Activated naive CD4-positive, alpha-beta T cell treated with anti-CD3 and anti-CD28 coated beads, Interleukin-2, amount 10 ng/mL, durations not matched to agents 7 days and 5 days (primary cell): ENCODE data around the gene HSF2BP.
A peak's percentile ranks its signal among the peaks of the same experiment; 100 is the strongest.
"Not testable (repeated sequence)": the region's sequence is repeated elsewhere in the genome, so short reads cannot be mapped to it uniquely, and the experiment has no call there.

ENCODE experiments used
- CTCF ChIA-PET: fragments of 350-600 bp; sonication (Branson Sonifier 250); formaldehyde crosslinking; loops from one replicate; lab custom pipeline; 2021; ENCODE audit warnings: antibody characterized with exemption; lab: Charles Lee
- DNase-seq: peaks from one replicate; pipeline ENCODE4 v3.0.0-alpha.2; 2020
- H3K27ac Mint-ChIP-seq: one replicate; pipeline ENCODE4 v1.8.0; 2021; ENCODE audit warnings: mild to moderate bottlenecking, moderate library complexity, mixed read lengths
- H3K27me3 Mint-ChIP-seq: one replicate; pipeline ENCODE4 v1.8.0; 2021; ENCODE audit warnings: mild to moderate bottlenecking, mixed read lengths
- H3K36me3 Mint-ChIP-seq: one replicate; pipeline ENCODE4 v1.8.0; 2021; ENCODE audit warnings: mixed read lengths
- H3K4me1 Mint-ChIP-seq: one replicate; pipeline ENCODE4 v1.8.0; 2021; ENCODE audit warnings: mixed read lengths
- H3K4me3 Mint-ChIP-seq: one replicate; pipeline ENCODE4 v1.8.0; 2021; ENCODE audit warnings: mild to moderate bottlenecking, moderate library complexity, mixed read lengths
- H3K9me3 Mint-ChIP-seq: one replicate; pipeline ENCODE4 v1.8.0; 2021; ENCODE audit warnings: mixed read lengths

Gene HSF2BP

GRCh38 chr21:43659136-43660000 lies at the start of gene HSF2BP, which contains the start of gene RRP1B:
TSS of gene HSF2BP (minus strand) at chr21:43659488. CDS start at chr21:43658096, 1,392 bp downstream.
TSS of gene RRP1B (plus strand) at chr21:43659560. CDS start at chr21:43659665, 105 bp downstream.
- CTCF ChIA-PET = interaction anchor here (1.4 kb wide), 1 partner anchor 14 kb away, joined by 3 read pairs; no protein-coding TSS in a partner anchor
- Mint-ChIP-seq H3K27ac (peak within 1 kb of the TSS; percentile 96), H3K27me3 (no peaks in the 10 kb centered on the region), H3K36me3 (peaks cover 28% of the 10 kb centered on the region), H3K4me3 (peak within 1 kb of the TSS; percentile 93), H3K4me1 (peaks cover 56% of the 10 kb centered on the region), H3K9me3 (no peaks in the 10 kb centered on the region)
- peak; percentile 84 for DNase-seq

- Mint-ChIP-seq H3K27me3 (peaks cover 55% of the 10 kb centered on the region), H3K4me3 (no peak overlapping the region), H3K36me3 (no peaks in the 10 kb centered on the region), H3K9me3 (no peaks in the 10 kb centered on the region), H3K4me1 (no peaks in the 10 kb centered on the region), H3K27ac (no peak overlapping the region)
- no peak for DNase-seq
- CTCF ChIA-PET = no interaction called here
These were observed 49.6 kb upstream of the HSF2BP start for GRCh38 chr21:43708745-43709381.

GRCh38 chr21:43707462-43707861 lies 48.2 kb upstream of the HSF2BP start:
- DNase-seq = no peak
- Mint-ChIP-seq H3K9me3 (no peaks in the 10 kb centered on the region), H3K4me3 (no peak overlapping the region), H3K36me3 (no peaks in the 10 kb centered on the region), H3K27me3 (peaks cover 52% of the 10 kb centered on the region), H3K27ac (no peak overlapping the region), H3K4me1 (peaks cover 5% of the 10 kb centered on the region)
- CTCF ChIA-PET = no interaction called here

DNA sequence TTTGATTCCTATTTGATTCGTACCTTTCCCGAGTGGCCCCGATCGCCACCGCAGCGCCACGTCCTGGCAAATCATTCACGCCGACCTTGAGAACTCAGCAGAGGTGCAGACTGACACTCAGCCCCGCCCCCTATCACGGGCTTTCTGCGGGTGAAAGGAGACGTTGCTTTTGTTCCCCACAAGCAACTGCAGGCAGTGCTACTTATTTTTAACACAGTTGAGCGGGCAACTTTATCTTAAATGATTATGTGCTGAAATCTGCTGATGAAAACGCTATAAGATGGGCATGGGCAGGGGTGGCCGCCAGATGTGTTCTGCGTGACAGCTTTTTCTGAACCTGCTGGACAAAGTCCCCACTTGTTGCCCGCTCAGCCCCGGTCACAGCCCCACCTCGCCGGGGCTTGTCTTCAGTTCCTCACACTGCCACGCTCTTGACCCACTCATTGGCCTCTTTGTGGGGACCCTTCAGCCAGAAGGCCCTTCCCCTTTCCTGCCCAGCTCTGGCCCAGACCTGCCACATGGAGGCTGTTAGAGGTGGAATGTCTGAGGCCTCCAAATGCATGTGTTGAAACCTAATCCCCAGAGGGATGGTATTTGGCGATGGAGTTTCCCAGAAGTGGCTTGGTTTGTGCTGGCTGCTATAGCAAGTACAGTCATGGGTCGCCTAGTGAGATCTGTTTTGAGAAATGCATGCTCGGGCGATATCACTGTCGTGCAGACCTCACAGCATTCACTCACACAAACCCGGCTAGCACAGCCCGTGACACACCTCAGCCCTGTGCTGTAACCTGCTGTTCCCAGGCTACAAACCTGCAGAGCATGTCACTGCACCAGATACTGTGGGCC lies 44.0 kb upstream of the HSF2BP start:
- CTCF ChIA-PET = no interaction called here
- no peak overlapping the region for H3K27ac Mint-ChIP-seq
- H3K27me3 Mint-ChIP-seq = peaks cover 24% of the 10 kb centered on the region
- H3K4me3 Mint-ChIP-seq = no peak overlapping the region
- H3K4me1 Mint-ChIP-seq = peaks cover 25% of the 10 kb centered on the region
- peak; percentile 58 for DNase-seq
- no peaks in the 10 kb centered on the region for H3K9me3 Mint-ChIP-seq
- peaks cover 6% of the 10 kb centered on the region for H3K36me3 Mint-ChIP-seq

- Mint-ChIP-seq H3K9me3 (peaks cover 2% of the 10 kb centered on the region), H3K4me1 (peaks cover 28% of the 10 kb centered on the region), H3K27ac (no peak overlapping the region), H3K4me3 (no peak overlapping the region), H3K36me3 (peaks cover 10% of the 10 kb centered on the region), H3K27me3 (peaks cover 20% of the 10 kb centered on the region)
- CTCF ChIA-PET = no interaction called here
- DNase-seq = no peak
These were observed 43.4 kb upstream of the HSF2BP start for GRCh38 chr21:43702785-43703034.

GRCh38 chr21:43701936-43702784 lies 42.9 kb upstream of the HSF2BP start:
- Mint-ChIP-seq H3K27ac (no peak overlapping the region), H3K4me1 (peaks cover 33% of the 10 kb centered on the region), H3K27me3 (peaks cover 16% of the 10 kb centered on the region), H3K4me3 (no peak overlapping the region), H3K36me3 (peaks cover 13% of the 10 kb centered on the region), H3K9me3 (peaks cover 2% of the 10 kb centered on the region)
- CTCF ChIA-PET = no interaction called here
- DNase-seq = no peak

- peaks cover 2% of the 10 kb centered on the region for H3K9me3 Mint-ChIP-seq
- no peak overlapping the region for H3K27ac Mint-ChIP-seq
- H3K27me3 Mint-ChIP-seq = peaks cover 11% of the 10 kb centered on the region
- CTCF ChIA-PET = no interaction called here
- DNase-seq = no peak
- H3K36me3 Mint-ChIP-seq = peaks cover 23% of the 10 kb centered on the region
- no peak overlapping the region for H3K4me3 Mint-ChIP-seq
- H3K4me1 Mint-ChIP-seq = peaks cover 37% of the 10 kb centered on the region
These were observed 40.8 kb upstream of the HSF2BP start for GRCh38 chr21:43699933-43700599.

- Mint-ChIP-seq H3K27me3 (peaks cover 11% of the 10 kb centered on the region), H3K4me1 (peaks cover 37% of the 10 kb centered on the region), H3K36me3 (peaks cover 26% of the 10 kb centered on the region)
- CTCF ChIA-PET, H3K4me3 Mint-ChIP-seq, H3K27ac Mint-ChIP-seq, H3K9me3 Mint-ChIP-seq, DNase-seq: not testable (repeated sequence)
These were observed 40.1 kb upstream of the HSF2BP start for GRCh38 chr21:43699492-43699777.

- DNase-seq = no peak
- peaks cover 36% of the 10 kb centered on the region for H3K4me1 Mint-ChIP-seq
These were observed 38.7 kb upstream of the HSF2BP start for GRCh38 chr21:43697758-43698643.

DNA sequence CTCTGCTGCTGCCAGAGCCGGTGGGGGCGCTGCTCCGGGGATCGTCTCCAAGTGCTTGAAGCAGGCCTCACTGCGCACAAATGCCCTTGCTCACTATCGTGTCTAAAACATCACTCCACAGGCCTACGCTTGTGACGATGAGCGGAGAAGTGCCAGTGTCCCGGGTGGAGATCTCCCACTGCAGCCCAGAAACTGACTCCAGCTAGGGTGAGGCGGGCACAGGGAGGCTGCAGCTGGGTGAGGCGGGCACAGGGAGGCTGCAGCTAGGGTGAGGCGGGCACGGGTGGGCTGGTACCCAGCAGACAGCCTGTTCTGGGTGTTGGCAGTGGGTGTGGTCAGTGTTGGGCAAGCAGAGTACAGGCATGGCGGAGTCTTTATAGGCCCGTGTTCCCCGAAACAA lies 36.9 kb upstream of the HSF2BP start:
- CTCF ChIA-PET = no interaction called here
- Mint-ChIP-seq H3K36me3 (peaks cover 35% of the 10 kb centered on the region), H3K27me3 (no peaks in the 10 kb centered on the region), H3K4me1 (peaks cover 29% of the 10 kb centered on the region), H3K9me3 (peaks cover 2% of the 10 kb centered on the region), H3K4me3 (no peak overlapping the region), H3K27ac (no peak overlapping the region)
- no peak for DNase-seq

More at GRCh38 chr21:43697758-43698643, 38.7 kb upstream of the HSF2BP start:
- Mint-ChIP-seq H3K4me3 (no peak overlapping the region), H3K27ac (peak overlapping the region; percentile 49), H3K9me3 (peaks cover 2% of the 10 kb centered on the region), H3K36me3 (peaks cover 30% of the 10 kb centered on the region), H3K27me3 (peaks cover 4% of the 10 kb centered on the region)
- CTCF ChIA-PET = interaction anchor here (0.6 kb wide), 1 partner anchor 338 kb away, joined by 3 read pairs; no protein-coding TSS in a partner anchor

DNA sequence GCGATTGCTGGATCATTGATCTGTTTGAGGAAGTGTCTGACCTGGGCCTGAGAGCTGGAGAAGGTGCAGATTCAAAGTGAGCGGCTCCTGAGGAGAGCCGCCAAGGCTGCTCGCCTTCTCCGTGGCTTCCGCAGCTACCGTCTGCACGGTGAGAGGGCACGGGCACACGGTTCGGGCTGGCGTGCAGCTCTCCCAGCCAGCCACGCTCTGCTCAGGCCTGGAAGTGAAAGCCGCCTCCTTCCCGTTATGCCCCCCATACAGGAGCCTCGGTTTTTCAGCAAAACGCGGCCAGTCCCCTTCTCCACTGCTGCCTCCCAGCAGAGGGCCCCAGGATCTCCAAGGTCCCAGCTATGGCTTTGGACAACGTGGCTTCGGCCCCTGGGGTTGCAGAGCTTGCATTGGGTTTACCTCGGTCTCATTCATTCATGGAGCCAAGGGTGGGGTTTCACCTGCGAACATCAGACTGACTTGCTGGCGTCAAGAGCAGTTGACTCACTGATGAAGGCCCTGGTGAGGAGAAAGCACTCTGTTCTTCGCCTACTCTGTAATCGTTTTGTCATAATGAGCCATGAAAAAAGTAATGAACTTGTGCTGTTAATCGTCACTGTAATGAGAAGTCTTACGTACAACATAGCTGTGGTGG lies 35.3 kb upstream of the HSF2BP start:
- H3K9me3 Mint-ChIP-seq = peaks cover 2% of the 10 kb centered on the region
- H3K27me3 Mint-ChIP-seq = no peaks in the 10 kb centered on the region
- H3K4me3 Mint-ChIP-seq = no peak overlapping the region
- CTCF ChIA-PET = no interaction called here
- peaks cover 48% of the 10 kb centered on the region for H3K36me3 Mint-ChIP-seq
- H3K4me1 Mint-ChIP-seq = peaks cover 18% of the 10 kb centered on the region
- no peak for DNase-seq
- H3K27ac Mint-ChIP-seq = no peak overlapping the region

DNA sequence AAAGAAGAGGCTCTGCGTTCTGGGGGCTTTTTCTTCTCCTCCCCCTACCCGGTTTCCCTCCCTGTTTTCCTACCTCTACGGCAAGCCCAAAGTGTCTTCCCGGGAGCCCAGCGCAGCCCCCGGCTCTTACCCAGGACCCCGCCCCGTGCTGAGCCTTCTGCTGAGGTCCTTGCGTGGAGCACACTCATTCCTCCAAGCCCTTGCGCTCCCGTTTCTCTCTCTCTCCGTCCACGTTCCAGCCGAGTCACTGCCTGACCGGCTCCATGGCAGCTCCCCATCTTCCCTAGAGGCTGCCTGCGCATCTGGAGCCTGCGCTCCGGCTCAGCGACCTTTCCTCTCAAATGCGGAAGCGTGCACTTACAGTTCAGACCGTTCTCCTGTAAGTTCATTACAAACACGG lies 34.7 kb upstream of the HSF2BP start:
- no peak overlapping the region for H3K27ac Mint-ChIP-seq
- H3K9me3 Mint-ChIP-seq = peaks cover 2% of the 10 kb centered on the region
- no peak for DNase-seq
- no peaks in the 10 kb centered on the region for H3K27me3 Mint-ChIP-seq
- CTCF ChIA-PET = no interaction called here
- H3K4me1 Mint-ChIP-seq = peaks cover 16% of the 10 kb centered on the region
- no peak overlapping the region for H3K4me3 Mint-ChIP-seq
- H3K36me3 Mint-ChIP-seq = peaks cover 46% of the 10 kb centered on the region
